AG09319 (cell line): ENCODE results near the gene SYNE2.

Source experiments
- DNase-seq: peaks from one replicate; pipeline ENCODE4 v3.0.0-alpha.2; 2010; ENCODE audit warnings: low read depth; ENCODE audit errors: extremely low read depth
- TF ChIP-seq, protein P1 (sequence below): IDR thresholded peaks from 2 replicates; pipeline ENCODE4 v1.5.1; 2011; ENCODE audit warnings: low read depth, mild to moderate bottlenecking, inconsistent platforms, low read length, moderate library complexity

Gene SYNE2

DNA sequence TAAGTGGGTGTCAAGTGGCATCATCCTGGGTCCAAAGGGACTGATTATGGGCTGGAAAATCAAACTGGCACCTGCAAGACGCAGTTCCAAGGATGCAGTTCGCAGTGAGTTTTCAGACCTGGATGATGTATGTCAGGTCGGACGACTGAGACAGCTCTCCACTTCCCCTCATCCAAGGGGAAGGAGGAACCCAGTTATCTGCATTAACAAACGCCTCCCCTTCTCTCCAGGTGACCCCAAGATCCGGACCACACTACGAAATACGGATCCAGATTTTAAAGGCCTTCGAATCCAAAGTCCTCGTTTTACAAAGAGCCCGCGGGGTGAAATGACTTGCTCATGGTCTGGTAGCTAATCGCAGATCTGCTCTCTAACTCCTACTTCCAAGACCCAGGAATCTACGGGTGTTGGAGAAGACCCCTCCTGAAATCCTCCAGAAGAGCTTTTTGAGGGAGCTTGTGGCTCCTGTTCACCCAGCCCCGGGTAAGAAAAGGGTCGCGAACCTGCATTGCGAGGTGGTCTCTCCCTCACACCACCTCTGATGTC is 460 bp upstream of the SYNE2 start:
- TF ChIP-seq, protein P1, sequence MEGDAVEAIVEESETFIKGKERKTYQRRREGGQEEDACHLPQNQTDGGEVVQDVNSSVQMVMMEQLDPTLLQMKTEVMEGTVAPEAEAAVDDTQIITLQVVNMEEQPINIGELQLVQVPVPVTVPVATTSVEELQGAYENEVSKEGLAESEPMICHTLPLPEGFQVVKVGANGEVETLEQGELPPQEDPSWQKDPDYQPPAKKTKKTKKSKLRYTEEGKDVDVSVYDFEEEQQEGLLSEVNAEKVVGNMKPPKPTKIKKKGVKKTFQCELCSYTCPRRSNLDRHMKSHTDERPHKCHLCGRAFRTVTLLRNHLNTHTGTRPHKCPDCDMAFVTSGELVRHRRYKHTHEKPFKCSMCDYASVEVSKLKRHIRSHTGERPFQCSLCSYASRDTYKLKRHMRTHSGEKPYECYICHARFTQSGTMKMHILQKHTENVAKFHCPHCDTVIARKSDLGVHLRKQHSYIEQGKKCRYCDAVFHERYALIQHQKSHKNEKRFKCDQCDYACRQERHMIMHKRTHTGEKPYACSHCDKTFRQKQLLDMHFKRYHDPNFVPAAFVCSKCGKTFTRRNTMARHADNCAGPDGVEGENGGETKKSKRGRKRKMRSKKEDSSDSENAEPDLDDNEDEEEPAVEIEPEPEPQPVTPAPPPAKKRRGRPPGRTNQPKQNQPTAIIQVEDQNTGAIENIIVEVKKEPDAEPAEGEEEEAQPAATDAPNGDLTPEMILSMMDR = no peak
- DNase-seq = no peak

DNA sequence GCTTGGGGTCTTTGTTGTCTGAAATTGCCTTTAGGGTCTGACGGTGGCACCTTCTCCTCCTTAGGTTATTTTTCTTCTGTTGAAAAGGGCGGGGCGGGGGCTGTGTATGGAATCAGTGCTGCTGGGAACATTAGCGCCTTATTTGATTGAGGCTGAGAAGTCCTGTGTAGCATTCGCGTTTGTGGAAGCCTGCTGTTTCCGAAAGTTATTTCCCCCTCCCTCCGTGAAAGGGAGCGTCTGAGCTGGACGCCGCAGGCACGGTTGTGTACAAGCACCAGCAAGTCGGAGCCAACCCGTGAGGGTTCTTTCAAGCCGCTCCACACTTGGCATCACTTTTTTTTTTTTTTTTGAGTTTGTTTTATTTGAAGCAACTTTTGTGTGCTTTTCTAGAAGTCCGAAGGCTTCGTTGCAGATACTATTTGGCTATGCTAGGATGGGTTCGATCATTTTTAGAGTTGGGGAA is 1.1 kb downstream of the SYNE2 start:
- TF ChIP-seq, protein P1 = no peak
- no peak for DNase-seq

DNA sequence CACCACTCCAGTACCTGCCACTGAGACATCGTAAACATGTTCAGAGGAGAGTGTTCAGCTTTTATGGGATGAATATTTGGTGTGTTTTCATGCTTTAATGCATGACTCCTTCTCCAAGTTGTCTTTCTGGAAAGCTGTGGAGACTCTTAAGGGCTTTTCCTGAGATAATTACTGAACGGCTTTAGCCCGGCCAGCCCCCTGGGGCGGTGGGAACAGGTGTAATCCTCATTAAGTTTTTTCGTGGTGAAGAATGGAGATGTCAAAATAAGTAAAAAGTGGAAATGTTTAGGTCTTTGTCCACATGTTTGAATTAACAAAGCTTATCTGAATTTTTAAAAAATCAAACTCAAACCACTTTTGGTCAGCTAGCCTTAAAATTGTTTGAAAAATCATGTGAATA is 1.5 kb downstream of the SYNE2 start:
- TF ChIP-seq, protein P1 = no peak
- no peak for DNase-seq

DNA sequence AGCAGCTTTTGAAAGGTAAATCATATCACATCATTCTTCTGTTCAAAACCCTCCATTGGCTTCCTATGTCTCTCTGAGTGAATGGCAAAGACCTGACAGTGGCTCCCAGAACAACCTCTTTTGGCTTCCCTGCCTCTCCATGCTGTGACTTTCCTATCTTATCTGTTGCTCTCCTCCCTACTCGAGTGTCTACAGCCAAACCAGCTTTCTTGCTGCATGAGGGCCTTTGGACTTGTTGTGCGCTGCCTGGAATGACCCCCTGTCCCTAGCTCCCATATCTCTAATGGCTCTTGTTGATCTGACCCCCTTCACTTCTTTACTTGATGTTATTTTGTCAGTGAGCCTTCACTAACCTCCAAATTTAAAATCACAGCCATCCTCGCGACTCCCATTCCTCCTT is 2.5 kb downstream of the SYNE2 start:
- DNase-seq = no peak
- TF ChIP-seq, protein P1 = no peak

DNA sequence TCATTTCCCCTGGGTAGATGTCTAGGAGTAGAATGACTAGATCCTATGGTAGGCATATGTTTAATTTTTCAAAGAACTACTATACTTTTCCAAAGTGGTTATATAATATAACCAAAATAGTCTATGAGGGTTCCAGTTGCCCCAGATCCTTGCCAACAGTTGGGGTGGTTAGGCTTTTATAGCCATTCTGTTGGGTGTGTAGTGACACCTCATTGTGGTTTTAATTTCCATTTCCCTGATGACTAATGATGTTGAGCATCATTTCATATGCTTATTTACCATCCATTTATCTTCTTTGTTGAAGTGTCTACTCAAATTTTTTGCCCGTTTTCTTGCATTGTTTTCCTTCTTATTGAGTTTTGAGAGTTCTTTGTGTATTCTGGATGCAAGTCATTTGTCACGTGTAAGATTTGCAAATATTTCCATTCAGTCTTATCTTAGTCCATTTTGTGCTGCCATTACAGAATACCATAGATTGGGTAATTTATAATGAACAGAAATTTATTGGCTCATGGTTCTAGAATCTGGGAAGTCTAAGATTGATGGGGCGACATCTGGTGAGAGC is 4.7 kb downstream of the SYNE2 start:
- no peak for DNase-seq
- TF ChIP-seq, protein P1 = no peak

DNA sequence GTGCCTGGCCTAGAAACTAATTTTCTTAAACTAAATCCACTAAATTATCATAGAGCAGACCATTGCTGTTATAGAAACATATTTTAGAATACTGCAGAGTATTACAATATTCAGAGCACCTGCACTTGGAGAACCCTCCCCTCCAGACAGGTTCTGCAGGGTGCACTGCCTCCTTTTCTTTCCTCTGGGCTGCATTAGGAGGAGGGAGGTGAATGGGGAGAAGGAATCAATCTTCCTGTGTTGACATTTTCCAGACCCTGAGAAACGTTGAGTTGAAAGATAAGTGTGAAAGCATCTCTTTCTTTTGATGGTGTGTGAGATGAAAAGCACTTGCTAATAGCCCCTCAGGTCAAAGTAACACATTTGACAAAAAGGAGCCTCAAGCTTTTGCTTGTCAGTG is 7.3 kb downstream of the SYNE2 start:
- TF ChIP-seq, protein P1 = no peak
- DNase-seq = no peak

DNA sequence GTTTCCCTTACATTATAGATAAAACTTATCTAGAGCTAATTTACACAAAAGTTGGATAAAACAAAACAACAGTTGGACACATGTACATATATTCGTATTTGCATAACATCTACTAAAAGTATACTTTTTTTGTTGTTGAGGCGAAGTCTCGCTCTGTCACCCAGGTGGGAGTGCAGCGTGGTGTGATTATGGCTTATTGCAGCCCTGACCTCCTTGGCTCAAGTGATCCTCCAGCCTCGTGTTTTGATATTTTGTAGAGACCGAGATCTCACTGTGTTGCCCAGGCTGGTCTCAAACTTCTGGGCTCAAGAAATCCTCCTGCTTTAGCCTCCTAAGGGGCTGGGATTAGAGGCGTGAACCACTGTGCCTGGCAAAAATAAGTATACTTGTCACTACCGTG is 9.4 kb downstream of the SYNE2 start:
- TF ChIP-seq, protein P1 = no peak
- no peak for DNase-seq
